Fibroblast of lung (primary cell): ENCODE data around the gene NCOR1.

ENCODE experiments used
- EZH2 ChIP-seq: IDR thresholded peaks from 2 replicates; pipeline ENCODE4 v1.5.1; 2012; ENCODE audit warnings: low read length, control low read depth, mild to moderate bottlenecking; ENCODE audit errors: missing control alignments
- TF ChIP-seq, protein P1 (sequence below), 2 donors: IDR thresholded peaks in 1 of 2; conservative IDR thresholded peaks in 1 of 2; 1 replicate in 1 of 2; 2 replicates in 1 of 2; pipeline ENCODE4 v1.5.1; 2011 to 2012; ENCODE audit warnings: low read length in 2 of 2, control low read depth in 1 of 2, inconsistent platforms in 1 of 2, low read depth in 1 of 2, mild to moderate bottlenecking in 1 of 2

GRCh38 chr17:16050844-16051243, 164.5 kb downstream of the NCOR1 start:
- TF ChIP-seq, protein P1, sequence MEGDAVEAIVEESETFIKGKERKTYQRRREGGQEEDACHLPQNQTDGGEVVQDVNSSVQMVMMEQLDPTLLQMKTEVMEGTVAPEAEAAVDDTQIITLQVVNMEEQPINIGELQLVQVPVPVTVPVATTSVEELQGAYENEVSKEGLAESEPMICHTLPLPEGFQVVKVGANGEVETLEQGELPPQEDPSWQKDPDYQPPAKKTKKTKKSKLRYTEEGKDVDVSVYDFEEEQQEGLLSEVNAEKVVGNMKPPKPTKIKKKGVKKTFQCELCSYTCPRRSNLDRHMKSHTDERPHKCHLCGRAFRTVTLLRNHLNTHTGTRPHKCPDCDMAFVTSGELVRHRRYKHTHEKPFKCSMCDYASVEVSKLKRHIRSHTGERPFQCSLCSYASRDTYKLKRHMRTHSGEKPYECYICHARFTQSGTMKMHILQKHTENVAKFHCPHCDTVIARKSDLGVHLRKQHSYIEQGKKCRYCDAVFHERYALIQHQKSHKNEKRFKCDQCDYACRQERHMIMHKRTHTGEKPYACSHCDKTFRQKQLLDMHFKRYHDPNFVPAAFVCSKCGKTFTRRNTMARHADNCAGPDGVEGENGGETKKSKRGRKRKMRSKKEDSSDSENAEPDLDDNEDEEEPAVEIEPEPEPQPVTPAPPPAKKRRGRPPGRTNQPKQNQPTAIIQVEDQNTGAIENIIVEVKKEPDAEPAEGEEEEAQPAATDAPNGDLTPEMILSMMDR (conservative IDR thresholded peaks at IDR 0.05 in 1 of 2, IDR thresholded peaks at IDR 0.05 in 1 of 2; ENCODE audit: low read depth in 1 of 2, low read length in 2 of 2): no peak
- TF ChIP-seq EZH2: no peak
